GM12875 (cell line): ENCODE measurements around the gene TTC27.
"Not testable (repeated sequence)": the region's sequence is repeated elsewhere in the genome, so short reads cannot be mapped to it uniquely, and the experiment has no call there.

Source experiments
- H3K4me3 ChIP-seq: one replicate; pipeline ENCODE4 v1.5.1; 2011; ENCODE audit warnings: low read depth, low read length, control low read depth
- TF ChIP-seq, protein P1 (sequence below): IDR thresholded peaks from 2 replicates; pipeline ENCODE4 v1.5.1; 2011; ENCODE audit warnings: low read depth, mild to moderate bottlenecking, control low read depth, inconsistent platforms, low read length, moderate library complexity, borderline replicate concordance; ENCODE audit not compliant: insufficient read depth

The TTC27 gene

GRCh38 chr2:32864334-32865111 is 236.7 kb downstream of the TTC27 start:
- TF ChIP-seq, protein P1, sequence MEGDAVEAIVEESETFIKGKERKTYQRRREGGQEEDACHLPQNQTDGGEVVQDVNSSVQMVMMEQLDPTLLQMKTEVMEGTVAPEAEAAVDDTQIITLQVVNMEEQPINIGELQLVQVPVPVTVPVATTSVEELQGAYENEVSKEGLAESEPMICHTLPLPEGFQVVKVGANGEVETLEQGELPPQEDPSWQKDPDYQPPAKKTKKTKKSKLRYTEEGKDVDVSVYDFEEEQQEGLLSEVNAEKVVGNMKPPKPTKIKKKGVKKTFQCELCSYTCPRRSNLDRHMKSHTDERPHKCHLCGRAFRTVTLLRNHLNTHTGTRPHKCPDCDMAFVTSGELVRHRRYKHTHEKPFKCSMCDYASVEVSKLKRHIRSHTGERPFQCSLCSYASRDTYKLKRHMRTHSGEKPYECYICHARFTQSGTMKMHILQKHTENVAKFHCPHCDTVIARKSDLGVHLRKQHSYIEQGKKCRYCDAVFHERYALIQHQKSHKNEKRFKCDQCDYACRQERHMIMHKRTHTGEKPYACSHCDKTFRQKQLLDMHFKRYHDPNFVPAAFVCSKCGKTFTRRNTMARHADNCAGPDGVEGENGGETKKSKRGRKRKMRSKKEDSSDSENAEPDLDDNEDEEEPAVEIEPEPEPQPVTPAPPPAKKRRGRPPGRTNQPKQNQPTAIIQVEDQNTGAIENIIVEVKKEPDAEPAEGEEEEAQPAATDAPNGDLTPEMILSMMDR: no peak
- no peak overlapping the region for H3K4me3 ChIP-seq

DNA sequence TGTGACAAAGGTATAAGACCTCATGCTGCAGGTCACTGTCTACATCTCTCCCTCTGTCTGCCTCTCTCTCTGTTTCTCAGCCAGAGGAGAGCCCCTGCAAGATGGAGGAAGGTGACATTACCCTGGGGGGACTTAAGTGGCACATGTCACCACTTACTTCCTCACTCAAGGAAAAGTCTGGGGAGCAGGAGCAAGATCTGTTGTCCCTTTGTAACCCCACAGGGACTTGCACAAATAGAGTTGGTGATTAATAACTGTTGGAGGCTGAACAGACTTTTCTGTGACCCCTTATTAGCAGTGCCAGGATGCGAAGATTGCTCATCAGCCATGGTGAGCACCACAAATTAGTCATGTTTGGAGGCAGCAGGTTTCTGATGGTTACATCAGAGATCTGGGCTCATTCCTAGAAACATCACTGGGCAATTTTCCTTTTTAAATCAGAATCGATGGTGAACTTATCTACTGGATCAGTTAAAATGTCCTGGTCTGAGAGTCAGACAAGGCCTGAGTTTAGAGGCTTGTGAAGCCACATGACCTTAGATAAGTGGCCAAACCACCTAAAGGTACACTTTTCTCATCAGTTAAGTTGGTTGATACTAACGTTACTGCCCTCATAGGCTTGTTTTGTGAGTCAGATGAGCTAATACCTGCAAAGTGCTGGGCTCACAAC is 237.7 kb downstream of the TTC27 start:
- no peak overlapping the region for H3K4me3 ChIP-seq
- TF ChIP-seq, protein P1: no peak

DNA sequence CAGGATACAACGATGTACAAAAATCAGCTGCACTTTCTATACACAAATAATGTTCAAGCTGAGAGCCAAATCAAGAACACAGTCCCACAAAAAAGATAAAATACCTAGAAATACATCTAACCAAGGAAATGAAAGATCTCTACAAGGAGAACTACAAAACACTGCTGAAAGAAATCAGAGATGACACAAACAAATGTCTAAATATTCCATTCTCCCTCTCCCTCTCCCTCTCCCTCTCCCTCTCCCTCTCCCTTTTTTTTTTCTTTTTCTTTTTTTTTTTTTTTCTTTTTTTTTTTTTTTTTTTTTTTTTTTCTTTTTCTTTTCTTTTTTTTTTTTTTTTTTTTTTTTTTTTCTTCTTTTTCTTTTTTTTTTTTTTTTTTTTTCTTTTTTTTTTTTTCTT is 238.6 kb downstream of the TTC27 start:
- not testable (repeated sequence) for H3K4me3 ChIP-seq
